ENCODE data around the gene ZNF444.

The ZNF444 gene

DNA sequence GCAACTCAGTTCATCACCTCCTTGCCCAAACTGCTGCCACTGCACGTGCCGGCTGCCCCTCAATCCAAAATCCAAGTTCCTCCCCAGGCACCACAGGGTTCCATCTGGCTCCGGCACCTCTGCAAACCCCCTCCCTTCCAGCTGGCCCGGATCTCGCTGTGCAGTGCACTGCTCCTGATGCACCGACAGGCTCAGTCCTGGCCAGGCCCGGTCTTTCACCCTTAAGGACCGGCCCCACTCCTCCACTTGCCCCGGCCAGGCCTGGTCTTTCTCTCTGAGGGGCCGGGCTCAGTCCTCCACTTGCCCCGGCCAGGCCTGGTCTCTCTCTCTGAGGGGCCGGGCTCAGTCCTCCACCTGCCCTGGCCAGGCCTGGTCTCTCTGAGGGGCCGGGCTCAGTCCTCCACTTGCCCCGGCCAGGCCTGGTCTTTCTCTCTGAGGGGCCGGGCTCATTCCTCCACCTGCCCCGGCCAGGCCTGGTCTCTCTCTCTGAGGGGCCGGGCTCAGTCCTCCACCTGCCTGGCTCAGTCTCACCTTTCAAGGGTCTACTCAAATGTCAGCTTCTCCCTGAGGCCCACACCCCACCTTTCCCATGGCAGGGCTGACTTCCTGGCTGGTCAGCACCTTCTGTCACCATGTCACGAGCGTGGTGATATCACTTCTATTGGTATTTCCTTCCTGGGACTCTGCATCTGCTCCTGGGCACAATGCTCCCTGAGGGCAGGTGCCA is 26.9 kb upstream of the ZNF444 start:
- Mint-ChIP-seq H3K27me3 (no peaks in the 10 kb centered on the region), H3K27ac (no peak overlapping the region), H3K4me3 (no peak overlapping the region), H3K9me3 (no peaks in the 10 kb centered on the region), H3K4me1 (peaks cover 66% of the 10 kb centered on the region), H3K36me3 (ENCODE audit: low read depth) (peaks cover 9% of the 10 kb centered on the region)
- no peak for ATAC-seq
- no peak for DNase-seq

DNA sequence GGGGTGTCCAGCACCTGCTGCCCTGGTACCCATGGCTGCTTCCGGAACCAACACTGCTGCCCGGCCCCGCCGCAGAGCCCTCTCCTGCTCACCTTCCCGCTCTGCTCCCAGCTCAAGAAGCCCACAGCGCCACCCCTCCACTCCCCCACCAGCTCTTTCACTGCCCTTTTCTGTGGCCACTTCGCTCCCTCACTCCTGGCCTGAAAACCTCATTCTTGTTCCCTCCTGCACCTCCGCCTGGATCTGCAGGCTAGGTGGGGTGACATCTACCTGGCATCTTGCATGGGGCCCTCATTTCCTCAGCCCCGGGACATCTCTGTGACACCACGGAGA is 26.3 kb upstream of the ZNF444 start:
- no peak for ATAC-seq
- Mint-ChIP-seq H3K27ac (peak overlapping the region; percentile 56), H3K36me3 (ENCODE audit: low read depth) (peaks cover 13% of the 10 kb centered on the region), H3K4me3 (no peak overlapping the region), H3K9me3 (no peaks in the 10 kb centered on the region), H3K27me3 (no peaks in the 10 kb centered on the region), H3K4me1 (peaks cover 69% of the 10 kb centered on the region)
- DNase-seq = no peak

DNA sequence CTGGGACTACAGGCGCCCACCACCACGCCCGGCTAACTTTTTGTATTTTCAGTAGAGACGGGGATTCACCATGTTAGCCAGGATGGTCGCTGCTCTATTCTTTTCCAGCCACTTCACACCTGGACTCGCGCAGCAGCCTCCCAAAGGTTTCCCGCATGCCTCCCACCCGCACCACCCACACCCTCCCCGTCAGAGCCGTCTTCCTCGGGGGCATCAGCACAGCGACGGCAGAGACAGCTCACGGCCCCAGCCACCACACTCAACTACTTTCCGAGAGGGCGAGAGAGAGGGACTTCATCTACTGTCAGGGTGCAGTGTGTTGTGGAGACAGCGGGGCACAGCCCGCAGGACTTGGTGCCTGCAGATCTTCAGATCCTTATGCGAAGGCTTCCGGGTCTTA is 25.6 kb upstream of the ZNF444 start:
- peaks cover 68% of the 10 kb centered on the region for H3K4me1 Mint-ChIP-seq

DNA sequence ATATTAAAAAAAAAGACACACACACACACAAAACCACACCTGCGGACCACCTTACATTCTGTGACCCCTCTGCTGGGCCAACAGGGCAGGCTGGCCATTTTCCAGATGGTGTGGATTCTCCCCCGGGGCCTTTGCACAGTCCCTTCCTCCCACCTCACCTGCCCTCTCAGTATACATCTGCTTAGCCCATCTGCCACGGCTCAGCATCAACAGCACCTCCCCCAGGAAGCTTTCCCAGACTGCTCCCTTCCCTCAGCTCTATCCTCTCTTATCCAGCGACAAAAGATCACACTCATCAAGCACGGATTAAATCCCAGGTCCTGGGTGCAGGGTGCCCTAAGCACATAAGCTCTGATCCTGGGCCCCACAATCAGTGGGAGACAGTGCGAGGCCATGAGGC is 24.5 kb upstream of the ZNF444 start:
- DNase-seq (no peak), ATAC-seq (no peak)
- Mint-ChIP-seq H3K4me1 (peaks cover 60% of the 10 kb centered on the region), H3K36me3 (ENCODE audit: low read depth) (peaks cover 15% of the 10 kb centered on the region), H3K27me3 (no peaks in the 10 kb centered on the region), H3K9me3 (no peaks in the 10 kb centered on the region), H3K27ac (no peak overlapping the region), H3K4me3 (no peak overlapping the region)

More for the DNA sequence above, 25.6 kb upstream of the ZNF444 start:
- Mint-ChIP-seq H3K27ac (no peak overlapping the region), H3K36me3 (ENCODE audit: low read depth) (peaks cover 15% of the 10 kb centered on the region), H3K4me3 (no peak overlapping the region), H3K27me3 (no peaks in the 10 kb centered on the region), H3K9me3 (no peaks in the 10 kb centered on the region)
- ATAC-seq = no peak
- DNase-seq = no peak

GRCh38 chr19:56117376-56117884 is 23.7 kb upstream of the ZNF444 start:
- ATAC-seq (no peak), DNase-seq (no peak)
- Mint-ChIP-seq H3K36me3 (ENCODE audit: low read depth) (peaks cover 15% of the 10 kb centered on the region), H3K4me3 (no peak overlapping the region), H3K9me3 (no peaks in the 10 kb centered on the region), H3K27ac (no peak overlapping the region), H3K4me1 (peaks cover 58% of the 10 kb centered on the region), H3K27me3 (no peaks in the 10 kb centered on the region)

DNA sequence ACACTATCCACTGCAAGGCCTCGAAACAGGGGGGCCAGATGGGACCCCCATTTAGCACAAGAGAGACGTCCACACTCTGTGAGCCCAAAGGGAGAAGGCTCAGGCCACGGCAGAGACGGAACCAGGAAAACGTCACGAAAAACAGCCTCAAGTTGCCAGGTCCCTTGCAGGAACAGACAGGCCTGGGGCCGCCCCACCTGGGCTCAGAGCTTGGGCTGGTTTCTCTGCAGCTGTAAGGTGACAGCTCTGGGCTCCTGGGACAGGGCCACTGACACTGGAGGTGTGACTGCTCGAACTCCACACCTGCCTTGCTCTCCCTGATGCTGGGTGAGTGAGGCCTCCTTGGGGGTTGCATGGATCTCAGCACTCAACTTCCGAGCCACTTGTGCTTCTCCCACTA is 23.2 kb upstream of the ZNF444 start:
- Mint-ChIP-seq H3K4me1 (peaks cover 55% of the 10 kb centered on the region), H3K27me3 (no peaks in the 10 kb centered on the region), H3K4me3 (no peak overlapping the region)

DNA sequence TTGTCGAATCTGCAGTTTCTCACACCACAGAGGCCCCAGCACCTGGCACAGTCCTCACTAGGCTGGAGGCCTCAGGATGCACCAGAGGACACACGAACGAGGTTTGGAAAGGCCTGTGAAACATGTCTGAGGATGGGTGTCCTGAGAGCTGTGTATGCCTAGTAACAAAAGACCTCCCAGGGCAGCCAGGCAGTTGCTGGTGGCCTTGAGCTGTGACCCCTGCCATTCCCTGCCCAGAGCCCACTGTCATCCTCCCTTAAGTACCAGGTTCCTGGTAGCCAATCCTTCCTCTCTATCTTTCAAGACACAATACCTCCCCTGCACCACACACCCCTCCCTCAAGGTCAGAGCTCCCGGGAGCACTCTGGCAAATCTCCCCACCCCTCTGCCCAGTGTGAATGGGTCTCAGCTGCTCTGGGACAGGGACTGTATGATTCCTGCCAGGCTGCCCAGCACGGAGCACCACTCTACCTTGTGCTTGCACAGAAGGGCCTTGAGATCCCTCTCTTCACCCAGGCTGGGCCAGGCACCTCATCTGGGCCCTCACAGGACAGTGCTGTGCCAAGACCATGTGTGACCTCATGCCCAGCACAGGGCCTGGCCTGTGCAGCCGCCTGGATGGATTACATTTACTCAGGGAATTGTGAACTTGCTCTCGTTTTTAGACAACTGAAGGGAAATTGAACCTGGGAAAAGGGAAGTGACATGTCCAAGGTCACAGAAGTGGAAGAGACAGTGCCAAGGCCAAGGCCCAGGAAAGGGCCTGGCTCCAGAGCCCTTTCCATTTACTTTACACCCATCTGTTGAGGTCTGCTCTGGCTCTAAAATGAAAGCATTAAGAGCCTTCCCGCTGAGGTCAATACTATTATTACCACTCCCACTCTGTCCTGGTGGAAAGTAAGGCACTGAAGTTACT is 22.2 kb upstream of the ZNF444 start:
- Mint-ChIP-seq H3K9me3 (no peaks in the 10 kb centered on the region), H3K36me3 (ENCODE audit: low read depth) (peaks cover 14% of the 10 kb centered on the region), H3K4me1 (peaks cover 46% of the 10 kb centered on the region), H3K4me3 (peak overlapping the region; percentile 86), H3K27me3 (no peaks in the 10 kb centered on the region), H3K27ac (peak overlapping the region; percentile 92)
- no peak for ATAC-seq
- no peak for DNase-seq

More for the DNA sequence above, 23.2 kb upstream of the ZNF444 start:
- peaks cover 15% of the 10 kb centered on the region for H3K36me3 Mint-ChIP-seq (ENCODE audit: low read depth)
- ATAC-seq = no peak
- no peaks in the 10 kb centered on the region for H3K9me3 Mint-ChIP-seq
- no peak overlapping the region for H3K27ac Mint-ChIP-seq
- no peak for DNase-seq

DNA sequence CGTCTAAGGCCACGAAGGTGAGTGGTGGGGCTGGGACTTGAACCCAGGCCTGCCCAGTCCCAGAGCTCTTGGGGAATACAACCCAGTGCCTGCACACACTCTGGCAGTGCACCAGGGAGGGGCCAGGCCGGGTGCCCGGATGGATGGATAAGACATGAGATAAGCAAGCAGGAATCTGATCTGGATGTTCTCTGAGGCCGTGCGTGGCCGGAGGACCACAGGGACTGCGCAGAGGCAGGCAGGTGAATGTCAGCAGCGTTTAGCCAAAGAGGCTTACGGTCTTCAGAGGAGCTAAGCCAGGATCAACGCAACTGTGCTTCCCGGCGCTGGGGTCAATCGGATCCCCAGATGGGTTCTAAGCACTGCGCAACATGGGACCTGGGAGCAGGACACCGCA is 21.5 kb upstream of the ZNF444 start:
- peaks cover 10% of the 10 kb centered on the region for H3K36me3 Mint-ChIP-seq (ENCODE audit: low read depth)
- H3K27me3 Mint-ChIP-seq = no peaks in the 10 kb centered on the region
- DNase-seq (no peak), ATAC-seq (no peak)
- H3K9me3 Mint-ChIP-seq = no peaks in the 10 kb centered on the region
- H3K4me3 Mint-ChIP-seq = peak overlapping the region; percentile 86
- peaks cover 43% of the 10 kb centered on the region for H3K4me1 Mint-ChIP-seq
- H3K27ac Mint-ChIP-seq = peak overlapping the region; percentile 92

GRCh38 chr19:56120002-56120370 is 21.1 kb upstream of the ZNF444 start:
- Mint-ChIP-seq H3K4me1 (peaks cover 39% of the 10 kb centered on the region), H3K9me3 (no peaks in the 10 kb centered on the region), H3K27me3 (no peaks in the 10 kb centered on the region)

DNA sequence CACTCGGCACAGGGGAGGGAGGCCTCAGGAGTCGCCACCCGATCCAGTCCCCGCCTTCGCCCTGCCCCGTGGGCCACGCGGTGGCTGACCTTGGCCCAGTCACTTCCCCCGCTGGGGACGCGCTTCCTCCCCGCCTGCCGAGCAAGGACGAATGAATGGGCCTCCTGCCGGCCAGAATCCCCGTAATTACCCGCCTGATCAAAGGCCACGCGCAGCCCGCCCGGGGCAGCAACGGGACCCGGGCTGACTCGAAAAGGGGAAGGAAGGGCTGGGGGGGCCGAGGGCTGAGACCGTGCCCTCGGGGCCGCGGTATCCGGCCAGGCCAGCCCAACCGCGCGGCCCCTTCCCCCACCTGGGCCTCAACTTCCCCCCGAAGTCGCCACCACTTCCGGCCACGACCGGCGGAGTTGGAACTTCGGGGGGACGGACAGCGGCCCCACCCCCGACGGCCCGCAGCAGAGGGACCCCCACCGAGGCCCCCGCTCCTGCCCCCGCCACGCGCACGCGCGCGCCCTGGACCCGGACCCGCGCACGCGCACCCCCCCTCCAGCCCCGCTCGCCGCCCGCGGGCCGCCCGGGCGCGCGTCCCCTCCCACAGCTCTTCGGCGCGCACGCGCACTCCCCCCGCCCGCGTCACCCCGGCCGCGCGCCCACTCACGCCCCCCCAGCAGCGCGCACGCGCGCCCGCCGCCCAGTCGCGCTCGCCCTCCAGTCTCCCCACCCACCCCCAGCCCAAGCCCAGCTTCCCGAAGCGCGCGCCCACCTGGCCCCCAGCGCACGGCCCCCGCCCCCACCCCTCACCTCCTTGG is 20.5 kb upstream of the ZNF444 start:
- H3K4me1 Mint-ChIP-seq = peaks cover 38% of the 10 kb centered on the region

More at GRCh38 chr19:56120002-56120370, 21.1 kb upstream of the ZNF444 start:
- H3K4me3 Mint-ChIP-seq = peak overlapping the region; percentile 86
- H3K27ac Mint-ChIP-seq = peak overlapping the region; percentile 92
- DNase-seq = no peak
- H3K36me3 Mint-ChIP-seq (ENCODE audit: low read depth) = peaks cover 6% of the 10 kb centered on the region
- no peak for ATAC-seq

GRCh38 chr19:56121180-56122167 is 19.6 kb upstream of the ZNF444 start, which contains the start of gene ZNF787:
ZNF787 (minus strand) TSS chr19:56121295; CDS start chr19:56103217, 18,078 bp downstream.
- H3K27me3 Mint-ChIP-seq = no peaks in the 10 kb centered on the region
- H3K4me1 Mint-ChIP-seq = peaks cover 36% of the 10 kb centered on the region
- H3K4me3 Mint-ChIP-seq = peak within 1 kb of the TSS; percentile 86
- H3K9me3 Mint-ChIP-seq = no peaks in the 10 kb centered on the region
- DNase-seq = peak; percentile 97
- H3K36me3 Mint-ChIP-seq (ENCODE audit: low read depth) = peaks cover 6% of the 10 kb centered on the region
- peak within 1 kb of the TSS; percentile 92 for H3K27ac Mint-ChIP-seq
- ATAC-seq = peak; percentile 93

More for the DNA sequence above, 20.5 kb upstream of the ZNF444 start:
- Mint-ChIP-seq H3K4me3 (peak overlapping the region; percentile 86), H3K9me3 (no peaks in the 10 kb centered on the region), H3K27me3 (no peaks in the 10 kb centered on the region), H3K36me3 (ENCODE audit: low read depth) (peaks cover 6% of the 10 kb centered on the region), H3K27ac (peak overlapping the region; percentile 92)
- ATAC-seq (peak; percentile 33), DNase-seq (peak; percentile 87)

GRCh38 chr19:56123266-56123891 is 17.7 kb upstream of the ZNF444 start:
- H3K27ac Mint-ChIP-seq = no peak overlapping the region

GRCh38 chr19:56124578-56124977 is 16.5 kb upstream of the ZNF444 start:
- ATAC-seq (no peak), DNase-seq (no peak)
- Mint-ChIP-seq H3K4me3 (no peak overlapping the region), H3K4me1 (peaks cover 14% of the 10 kb centered on the region), H3K36me3 (ENCODE audit: low read depth) (peaks cover 4% of the 10 kb centered on the region), H3K9me3 (no peaks in the 10 kb centered on the region), H3K27me3 (no peaks in the 10 kb centered on the region), H3K27ac (no peak overlapping the region)

More at GRCh38 chr19:56123266-56123891, 17.7 kb upstream of the ZNF444 start:
- Mint-ChIP-seq H3K4me3 (peak overlapping the region; percentile 6), H3K27me3 (no peaks in the 10 kb centered on the region), H3K9me3 (no peaks in the 10 kb centered on the region), H3K36me3 (ENCODE audit: low read depth) (peaks cover 6% of the 10 kb centered on the region), H3K4me1 (peaks cover 25% of the 10 kb centered on the region)
- DNase-seq (no peak), ATAC-seq (no peak)
